GM21825 (cell line): ENCODE results near the gene ETNK2.

Source experiments
- ATAC-seq: cut with Tn5 transposase; IDR thresholded peaks from one replicate; pipeline ENCODE4 v1.9.1; 2021; ENCODE audit warnings: mild to moderate bottlenecking, moderate library complexity; ENCODE audit not compliant: unreplicated experiment

Gene ETNK2

DNA sequence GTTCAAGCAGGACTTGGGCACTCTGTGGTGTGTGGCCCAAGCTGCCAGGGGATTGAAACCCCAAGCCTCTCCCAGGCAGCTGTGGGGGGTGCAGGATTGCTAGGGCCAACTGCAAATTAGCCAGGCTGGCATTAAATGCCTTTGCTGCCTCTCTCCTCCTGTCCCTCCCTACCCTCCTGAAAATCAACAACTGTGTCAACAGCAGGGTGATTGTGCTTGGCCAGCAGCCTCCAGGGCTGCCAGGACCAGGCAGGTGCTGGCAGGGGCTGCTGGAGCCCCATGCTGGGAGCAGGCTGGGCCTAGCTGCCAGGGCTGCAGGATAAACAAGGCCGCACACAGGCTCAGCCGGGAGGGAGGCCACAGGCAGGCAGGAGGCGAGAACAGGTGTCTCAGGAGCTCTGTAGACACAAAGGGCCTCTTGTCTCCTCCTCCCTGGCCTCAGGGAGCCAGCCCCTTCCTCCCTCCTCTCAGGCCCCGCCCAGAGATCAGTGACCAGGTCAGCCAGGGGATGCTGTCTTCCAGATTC, 67.5 kb downstream of the ETNK2 start:
- no peak for ATAC-seq

DNA sequence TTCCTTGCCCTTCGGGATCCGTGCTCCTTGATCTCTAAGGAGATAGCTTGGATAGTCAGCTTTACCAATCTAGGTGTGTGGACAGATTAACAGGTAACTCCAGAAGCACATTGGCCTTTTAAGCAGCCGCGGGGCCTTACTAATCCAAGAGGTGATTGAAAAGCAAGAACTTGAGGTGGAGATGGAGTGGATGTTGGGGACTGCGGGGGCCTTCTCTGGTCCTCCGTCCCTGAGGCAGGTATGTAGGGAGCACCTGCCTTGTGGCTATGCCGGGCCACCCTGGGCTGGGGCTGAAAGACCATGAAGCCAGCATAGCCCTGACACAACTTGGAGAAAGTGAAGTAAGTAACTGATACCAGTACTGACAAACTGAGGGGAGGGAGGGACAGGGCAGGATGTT, 68.4 kb downstream of the ETNK2 start:
- ATAC-seq: no peak

DNA sequence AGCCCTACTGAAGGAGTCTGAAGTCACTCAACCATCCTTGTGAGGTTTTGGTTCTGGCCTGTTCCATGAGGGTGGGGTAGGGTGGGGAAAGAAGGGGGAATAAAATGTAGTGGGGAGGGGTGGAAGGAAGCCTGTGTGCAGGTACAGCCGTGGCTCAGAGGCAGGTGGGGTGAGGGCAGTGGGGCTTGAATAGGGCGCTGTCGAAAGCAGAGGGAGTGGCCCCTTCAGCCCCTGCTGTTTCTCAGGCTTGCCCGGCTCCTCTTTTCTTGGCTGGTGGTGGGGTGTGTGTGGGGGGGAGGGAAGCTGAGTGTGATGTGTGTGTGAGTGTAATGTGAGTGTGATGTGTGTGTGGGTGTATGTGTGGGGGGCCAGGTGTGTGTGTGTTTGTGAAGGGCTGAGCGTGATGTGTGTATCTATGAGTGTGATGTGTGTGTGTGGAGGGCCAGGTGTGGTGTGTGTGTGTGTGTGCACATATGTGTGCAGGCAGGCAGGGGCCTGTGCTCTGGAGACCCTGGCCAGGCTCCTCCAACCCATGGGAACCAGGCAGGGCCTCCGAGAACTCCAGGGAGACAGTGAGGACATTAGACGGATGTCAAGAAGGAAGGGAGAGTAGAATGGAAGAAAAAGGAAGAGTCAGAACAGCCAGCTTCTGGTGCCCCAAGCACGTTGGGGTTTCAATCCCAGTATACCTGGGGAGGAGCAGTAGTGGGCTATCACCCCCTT, 69.9 kb downstream of the ETNK2 start:
- no peak for ATAC-seq

GRCh38 chr1:204081164-204081790, 70.6 kb downstream of the ETNK2 start:
- ATAC-seq: no peak
